GM19328 (cell line): ENCODE data around the gene EFHC1.

Experiments
- ATAC-seq: cut with Tn5 transposase; IDR thresholded peaks from one replicate; pipeline ENCODE4 v1.9.1; 2021; ENCODE audit warnings: mild to moderate bottlenecking, moderate library complexity; ENCODE audit not compliant: unreplicated experiment

The EFHC1 gene

DNA sequence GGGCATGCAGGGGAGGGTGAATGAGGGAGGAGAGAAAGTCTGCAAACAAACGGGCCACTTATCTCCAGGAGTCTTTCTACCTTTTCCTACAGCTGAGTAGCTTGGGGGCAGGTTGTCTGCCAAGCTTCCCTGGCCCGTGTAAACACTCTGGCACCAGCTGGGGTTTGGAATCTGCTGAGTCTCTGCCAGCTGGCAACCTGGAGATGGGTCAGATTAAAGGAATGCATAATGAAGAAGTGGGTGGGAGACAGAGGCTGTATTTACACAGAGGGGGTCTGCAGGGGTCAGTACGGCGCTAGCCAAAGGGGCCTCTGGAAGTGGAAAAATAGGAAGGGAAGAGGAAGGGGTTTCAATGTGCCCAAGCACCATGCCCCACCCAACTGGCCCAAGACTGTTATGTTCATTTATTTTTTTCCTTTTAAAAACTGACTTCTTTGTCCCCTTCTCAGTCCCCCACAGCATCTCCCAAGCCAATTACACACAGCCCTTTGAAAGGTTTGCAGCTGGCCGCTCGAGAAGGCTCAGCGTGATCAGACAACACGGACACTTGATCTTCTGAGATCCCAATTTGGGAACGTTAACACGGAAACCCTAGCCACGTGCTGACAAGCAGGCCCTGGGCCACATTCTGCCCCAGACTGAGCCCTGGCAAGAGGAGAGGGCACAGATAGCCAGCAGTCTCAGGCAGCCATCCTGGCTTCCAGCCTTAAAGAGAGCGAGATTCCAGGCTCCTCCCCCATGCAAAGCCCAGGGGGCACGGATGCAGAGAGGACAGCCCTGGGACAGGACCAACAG, 131.5 kb downstream of the EFHC1 start:
- no peak for ATAC-seq

DNA sequence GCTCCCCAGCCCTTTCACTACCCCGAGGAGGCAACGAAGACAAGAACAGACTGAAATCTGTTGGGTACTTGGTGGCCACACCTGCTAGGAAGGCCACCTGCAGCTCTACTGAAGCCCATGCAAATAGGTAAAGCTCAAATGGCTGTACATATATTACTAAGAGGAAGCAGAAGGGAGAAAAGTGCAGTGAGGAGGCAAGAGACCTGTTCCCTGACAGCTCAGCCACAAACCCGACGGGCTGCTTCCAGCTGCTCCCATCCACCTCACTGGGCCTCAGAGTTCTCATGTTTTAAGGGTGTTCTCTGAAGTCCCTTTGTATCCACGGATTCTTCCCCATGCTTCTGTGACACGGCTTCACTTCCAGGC, 132.1 kb downstream of the EFHC1 start:
- ATAC-seq, result peak; percentile 94

DNA sequence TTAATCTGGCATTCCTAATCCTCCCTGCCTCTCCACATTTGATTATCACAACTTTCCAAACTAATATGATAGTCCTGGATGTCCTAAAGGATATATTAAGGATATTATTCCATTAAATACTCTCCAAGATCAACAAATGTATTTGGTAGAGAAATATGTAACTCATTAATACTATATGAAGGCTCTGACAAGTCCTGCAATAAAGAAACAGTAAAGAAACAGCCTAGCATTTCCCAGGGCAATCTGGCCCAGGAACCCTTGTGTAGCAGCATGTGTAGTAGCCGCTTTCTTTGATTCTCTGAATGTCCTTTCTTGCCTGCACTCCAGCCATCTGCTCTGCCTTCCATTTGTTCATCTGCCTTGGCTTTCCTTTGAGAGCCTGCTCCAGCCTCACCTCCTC, 133.0 kb downstream of the EFHC1 start:
- no peak for ATAC-seq

DNA sequence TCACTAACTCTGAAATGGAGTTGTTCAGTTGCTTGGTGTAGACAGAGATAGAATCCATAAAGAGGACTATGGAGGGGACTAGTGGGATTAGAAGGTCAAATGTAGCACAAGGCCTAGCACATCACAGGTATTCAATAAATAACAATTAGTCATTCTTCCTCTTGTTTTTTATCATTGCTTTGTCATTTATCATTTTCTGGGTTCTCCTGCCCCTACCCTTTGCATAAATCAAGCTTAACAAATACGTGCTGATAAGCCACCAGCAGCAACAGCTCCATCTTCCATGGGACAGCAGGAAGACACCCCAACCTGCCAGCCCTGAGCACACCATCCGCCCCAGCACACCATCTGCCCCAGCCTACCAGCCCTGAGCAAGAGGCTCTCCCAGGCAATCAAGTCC, 133.6 kb downstream of the EFHC1 start:
- no peak for ATAC-seq

DNA sequence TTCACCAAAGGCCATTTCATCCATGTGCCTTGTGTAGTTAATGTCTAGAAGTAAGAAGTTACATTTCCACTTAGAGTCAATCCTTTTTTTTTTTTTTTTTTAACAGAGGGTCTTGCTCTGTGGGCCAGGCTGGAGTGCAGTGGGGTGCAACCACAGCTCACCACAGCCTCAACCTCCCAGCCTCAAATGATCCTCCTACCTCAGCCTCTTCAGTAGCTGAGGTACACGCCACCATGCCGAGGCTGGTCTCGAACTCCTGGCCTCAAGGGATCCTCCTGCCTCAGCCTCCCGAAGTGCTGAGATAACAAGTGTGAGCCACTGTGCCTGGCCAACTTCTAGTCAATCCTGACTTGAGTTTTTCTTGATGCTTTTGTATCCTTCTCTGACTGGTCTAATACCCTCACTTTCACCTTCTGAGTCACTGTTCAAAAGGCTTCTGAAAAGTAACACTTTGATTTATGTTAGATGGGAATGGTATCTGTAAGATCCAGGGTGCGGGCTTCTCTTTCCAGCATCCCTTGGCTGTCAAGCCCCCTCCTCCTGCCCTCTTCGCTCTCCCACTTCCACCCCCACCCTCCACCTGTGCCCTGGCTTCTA, 134.6 kb downstream of the EFHC1 start:
- no peak for ATAC-seq

DNA sequence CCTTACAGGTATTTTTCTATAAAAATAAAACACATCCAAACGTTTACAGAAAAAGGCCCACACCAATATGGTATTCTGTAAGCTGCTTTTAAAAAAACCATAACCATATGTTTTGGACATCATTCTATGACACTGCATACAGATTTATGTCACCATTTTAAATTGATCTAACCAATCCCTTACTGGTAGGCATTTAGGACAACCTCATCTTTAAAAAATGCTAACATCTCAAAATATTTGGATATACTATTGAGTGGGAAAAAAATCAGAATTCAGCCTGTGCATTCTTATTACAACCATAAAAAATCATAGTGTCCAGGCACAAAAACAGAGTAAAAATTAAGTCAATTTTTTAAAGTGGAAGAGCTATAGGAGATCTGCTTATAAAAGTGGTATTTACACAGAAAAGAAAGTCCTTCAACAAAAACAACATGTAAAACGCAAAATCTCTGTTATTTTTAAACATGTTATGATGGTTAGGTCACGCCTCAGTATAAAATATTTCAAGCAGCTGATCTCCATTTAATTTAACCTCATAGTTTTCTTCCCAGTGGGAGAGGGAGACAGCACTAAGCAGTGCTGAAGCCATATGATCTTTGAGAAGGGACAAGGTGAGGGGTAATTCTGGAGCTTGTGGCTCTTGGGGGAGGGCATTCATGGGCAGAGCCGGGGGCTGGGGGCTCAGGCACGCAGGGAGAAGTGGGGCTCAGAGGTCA, 135.5 kb downstream of the EFHC1 start:
- ATAC-seq, result no peak

DNA sequence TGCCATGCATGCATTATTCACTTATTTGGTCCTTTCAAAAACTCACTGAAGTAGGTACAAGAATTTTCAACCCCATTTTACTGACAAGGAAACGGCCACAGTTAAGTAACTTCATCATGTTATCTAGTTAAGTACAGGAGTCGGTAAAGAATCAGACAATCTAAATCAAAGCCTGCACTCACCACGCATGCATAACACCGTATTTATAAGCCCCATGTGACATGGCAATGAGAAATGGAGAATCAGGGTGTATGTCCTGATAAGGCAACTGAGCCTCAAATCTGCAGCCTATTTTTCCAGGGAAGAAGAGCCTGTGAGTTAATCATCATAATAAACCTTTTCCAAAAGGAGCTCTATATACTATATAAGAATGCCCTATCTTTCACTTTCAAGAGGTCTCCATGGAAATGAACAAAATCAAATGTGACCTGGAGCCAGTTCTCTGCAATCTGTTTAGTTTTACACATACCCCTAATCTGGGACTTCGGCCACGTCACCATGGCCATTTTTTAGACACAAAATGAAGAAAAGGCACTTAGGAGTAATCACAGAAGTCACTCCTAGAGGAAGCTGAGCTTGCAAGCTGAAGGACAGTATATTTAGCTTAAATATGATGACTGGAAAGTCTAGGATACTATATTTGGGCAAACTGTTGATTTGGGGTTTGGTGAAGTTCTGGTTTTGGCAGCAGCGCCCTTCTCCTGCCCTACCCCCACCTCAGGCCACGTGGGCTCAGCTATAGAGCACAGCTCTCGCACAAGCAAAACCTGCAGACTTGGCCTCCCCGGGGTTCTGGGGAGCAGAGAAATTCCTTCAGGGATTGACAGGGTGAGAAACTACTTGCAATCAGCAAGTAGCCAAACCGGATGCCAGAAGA, 137.5 kb downstream of the EFHC1 start:
- no peak for ATAC-seq

DNA sequence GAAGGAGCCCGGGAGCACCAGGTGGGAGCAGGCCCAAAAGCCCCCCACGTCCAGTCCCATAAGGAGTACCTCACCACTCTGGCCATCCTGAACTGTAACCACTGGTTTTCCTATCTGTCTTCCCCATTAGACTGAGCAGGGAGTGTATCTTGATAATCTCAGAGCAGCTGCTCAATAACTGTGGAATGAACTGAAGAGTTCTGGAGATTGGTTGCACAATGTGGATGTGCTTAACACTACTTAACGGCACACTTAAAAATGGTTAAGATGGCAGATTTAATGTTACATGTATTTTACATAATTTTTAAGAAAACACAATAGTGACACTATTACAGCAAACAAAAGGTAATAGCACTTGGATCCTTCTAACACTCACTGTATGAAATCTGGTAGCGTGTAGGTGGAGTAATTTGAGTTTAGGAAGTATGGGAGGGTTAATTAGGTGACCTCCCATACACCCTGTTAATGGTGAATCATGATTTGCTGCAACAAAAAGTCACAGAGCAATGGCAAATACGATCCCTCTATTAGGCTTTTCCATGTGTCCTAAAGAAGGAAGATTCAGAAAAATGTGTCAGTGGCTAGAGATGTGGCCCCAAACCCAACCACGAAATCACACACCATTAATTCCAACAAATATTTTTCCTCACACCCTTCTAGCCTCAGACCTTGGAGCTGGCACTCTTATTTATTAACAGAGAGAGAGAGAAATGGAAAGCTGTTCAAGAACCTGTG, 138.3 kb downstream of the EFHC1 start:
- ATAC-seq, result no peak

DNA sequence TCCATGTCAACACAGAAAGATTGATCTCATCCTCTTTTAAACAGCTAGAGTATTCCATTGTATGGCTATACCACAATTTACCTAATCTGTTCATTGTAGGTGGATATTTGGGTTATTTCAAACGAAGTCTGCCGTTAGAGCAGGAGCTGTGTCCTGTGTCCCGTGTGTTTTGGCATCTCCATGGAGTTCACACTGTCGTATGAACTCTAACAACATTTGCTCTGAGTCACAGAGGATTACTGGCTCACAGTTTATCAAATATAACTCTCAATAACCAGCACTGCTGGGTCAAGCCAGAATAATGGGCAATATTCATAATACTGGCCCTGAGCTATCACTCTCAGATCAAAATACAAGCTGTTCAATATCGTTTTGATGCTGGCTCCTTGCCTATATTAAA, 140.3 kb downstream of the EFHC1 start:
- ATAC-seq, result no peak

DNA sequence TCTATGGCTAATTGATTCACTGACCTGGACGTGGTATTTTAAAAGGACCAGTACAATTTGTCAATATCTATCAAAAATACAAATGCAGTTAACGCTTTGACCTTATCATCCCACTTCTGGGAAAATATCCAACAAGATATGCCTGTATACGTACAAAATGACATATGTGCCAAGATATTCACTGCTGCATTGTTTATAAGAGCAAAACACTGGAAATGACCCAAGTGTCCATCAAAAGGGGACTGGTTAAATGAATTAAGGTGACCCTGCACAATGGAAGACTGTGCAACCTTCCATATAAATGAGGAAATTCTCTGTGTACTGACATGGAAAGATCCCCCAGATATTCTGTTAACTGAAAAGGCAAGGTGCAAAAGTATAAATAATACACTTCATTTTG, 142.8 kb downstream of the EFHC1 start:
- ATAC-seq, result no peak

DNA sequence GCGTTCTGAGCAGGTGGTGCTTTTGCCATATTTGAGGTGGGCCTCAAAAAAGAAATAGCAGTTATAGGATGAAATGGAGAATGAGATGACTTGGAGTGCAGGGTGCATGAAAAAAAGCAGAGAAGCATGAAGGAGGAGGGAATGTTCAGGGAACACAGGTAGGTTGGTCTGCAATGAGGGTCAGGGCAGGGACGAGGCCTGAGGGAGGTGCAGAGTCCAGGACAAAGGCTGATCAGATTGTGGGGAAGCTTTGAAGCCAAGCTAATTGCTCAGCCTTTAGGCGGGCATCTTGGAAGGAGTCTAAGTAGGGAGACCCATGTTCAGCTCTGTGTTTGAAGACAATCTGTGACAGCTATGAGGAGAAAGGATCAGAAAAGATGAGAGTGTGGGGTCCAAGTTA, 144.7 kb downstream of the EFHC1 start:
- no peak for ATAC-seq

DNA sequence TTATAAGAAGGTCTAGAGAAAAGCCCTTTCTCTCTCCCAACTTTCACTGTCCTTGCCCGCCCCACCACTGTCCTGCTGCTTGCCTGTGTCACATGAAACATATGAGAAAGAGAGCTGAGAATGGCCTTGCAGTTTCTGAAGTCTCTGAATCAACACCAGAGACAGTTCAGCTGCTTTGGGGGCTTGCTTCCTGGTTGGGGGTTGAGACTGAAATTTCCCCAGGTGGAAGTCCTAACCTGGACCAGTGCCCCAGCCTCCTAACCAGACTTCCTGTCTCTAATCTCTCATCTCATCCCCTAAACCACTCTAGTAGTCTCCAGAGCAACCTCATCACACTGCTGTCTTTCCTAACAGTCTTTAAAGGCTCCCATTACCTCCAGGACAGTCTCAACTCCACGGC, 146.1 kb downstream of the EFHC1 start:
- peak; percentile 43 for ATAC-seq

DNA sequence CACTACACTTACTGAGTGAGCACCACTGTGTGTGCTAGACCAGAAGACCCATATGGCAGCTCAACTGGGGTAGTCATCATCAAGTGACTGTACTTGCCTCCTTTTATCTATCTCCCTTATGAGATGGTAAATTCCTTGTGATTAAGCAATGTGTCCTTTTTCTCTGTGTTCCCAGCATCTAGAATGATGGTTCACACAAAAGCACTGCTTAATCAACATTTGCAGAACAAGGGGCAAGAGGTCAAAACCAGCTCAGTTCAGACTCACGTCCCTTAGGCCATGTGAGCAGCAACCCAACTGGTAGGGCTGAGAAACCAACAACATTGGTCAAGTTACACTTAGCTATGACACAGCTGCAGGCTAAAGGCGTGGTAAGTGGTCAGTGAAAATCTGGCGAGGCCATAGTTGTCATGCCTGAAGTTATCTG, 146.7 kb downstream of the EFHC1 start:
- ATAC-seq, result no peak

DNA sequence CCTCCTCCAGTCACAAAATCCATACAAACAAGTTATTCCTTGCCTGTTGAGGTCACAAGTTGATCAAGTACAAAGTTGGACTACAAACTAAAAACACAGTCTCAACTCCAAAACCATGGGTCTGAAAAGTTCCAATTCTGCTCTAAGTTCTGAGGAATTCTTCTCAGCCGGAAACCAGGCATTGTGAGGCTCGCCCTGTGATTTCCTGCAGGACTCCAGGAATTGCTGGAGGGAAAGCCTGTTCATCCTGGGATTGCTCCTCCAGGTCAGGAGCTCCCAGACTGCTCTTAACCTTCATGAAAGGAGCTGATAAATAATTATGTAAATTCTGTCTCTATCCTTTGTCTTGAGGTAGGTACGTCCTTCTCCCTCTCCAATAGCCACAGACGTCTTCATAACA, 148.2 kb downstream of the EFHC1 start:
- ATAC-seq, result no peak

DNA sequence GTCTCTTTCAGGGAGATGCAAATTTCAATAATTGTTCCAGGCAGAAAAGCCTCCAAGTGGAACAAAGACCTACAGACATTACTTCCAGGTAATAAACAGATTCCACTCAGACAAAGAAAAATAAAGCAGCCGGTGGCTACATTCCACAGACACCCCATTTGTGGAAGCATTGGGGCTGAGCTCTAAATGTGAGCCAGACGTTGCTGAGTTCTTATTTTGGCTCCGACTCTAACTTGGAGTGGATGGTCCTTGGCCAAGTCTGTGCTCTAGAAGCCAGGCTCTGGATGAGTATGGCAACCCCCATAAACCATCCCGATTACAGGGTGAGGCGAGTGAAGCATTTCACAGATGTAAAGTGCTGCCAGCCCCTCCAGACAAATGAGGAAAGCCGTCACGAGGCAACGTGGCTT, 150.2 kb downstream of the EFHC1 start:
- no peak for ATAC-seq

DNA sequence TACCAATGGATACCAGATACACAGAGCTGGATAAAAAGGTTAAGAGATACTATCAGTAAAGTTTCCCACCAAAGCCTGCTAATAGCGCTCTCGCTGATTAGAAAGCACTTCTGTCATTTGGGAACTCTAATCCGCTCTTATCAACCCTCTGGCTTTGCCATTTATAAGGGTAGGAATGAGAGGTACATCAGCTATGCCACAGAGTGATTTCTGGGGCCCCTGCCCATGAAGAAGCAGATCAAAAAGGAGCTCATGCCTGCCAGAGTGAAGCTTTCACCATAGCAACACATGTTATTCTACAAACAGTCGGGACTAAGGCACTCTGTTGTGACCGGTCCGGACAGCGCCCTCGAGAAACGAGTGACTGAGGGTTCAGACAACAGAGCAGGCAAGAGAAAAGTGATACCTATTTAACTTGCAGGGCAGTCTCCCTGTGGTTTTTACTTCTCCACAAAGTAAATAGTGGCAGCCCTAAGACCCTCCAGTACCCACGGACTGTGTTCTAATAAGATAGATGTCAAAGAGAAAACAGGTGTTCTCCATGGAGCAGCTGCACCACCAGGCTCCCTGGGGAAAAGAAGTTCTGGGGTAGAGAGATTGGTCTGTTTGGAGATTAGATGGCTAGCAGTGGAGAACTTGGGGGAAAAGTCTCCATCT, 151.1 kb downstream of the EFHC1 start:
- ATAC-seq, result no peak

DNA sequence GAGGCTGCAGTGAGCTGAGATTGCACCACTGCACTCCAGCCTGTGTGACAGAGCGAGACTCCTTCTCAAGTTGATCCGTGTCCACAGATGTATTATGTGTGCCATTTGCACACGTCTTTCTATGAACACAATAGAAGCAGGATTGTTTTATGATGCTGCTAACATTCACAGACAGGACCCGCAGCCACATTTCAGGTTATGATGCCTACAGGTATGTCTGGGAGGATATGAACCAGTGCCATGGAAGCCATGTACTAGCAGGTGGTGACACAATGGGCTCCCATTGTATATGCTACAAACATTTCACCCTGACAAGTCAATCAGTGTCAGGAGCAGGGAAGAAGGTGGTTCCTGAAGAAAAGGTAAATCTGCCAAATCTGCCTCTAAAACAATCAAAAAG, 152.4 kb downstream of the EFHC1 start:
- ATAC-seq, result no peak

DNA sequence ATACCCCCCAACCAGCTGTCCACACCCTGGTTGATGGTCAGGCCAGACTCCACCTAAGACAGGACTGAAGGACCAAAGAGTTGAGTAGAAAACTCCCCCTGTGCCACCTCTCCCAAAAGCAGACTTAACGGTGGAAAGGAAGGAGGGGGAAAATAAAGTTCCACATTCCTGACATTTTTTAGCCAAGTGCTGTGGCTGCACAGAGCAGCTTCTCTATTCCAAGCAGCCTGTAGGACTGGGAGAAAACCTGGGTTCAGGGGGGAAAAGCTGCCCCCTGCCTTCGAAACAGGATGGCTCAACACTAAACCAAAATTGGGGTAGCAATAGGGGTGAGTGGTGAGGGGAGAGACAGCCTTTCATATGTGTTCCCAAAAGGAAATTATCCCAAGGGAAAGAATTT, 153.2 kb downstream of the EFHC1 start:
- no peak for ATAC-seq
